Endothelial cell of umbilical vein (primary cell): ENCODE measurements around the gene ELMOD3.

Source experiments
- EZH2 ChIP-seq: IDR thresholded peaks from 2 replicates; pipeline ENCODE4 v1.6.1; 2012; ENCODE audit warnings: borderline replicate concordance, low read depth, mild to moderate bottlenecking, moderate library complexity, low read length, inconsistent platforms; ENCODE audit not compliant: severe bottlenecking
- FOS ChIP-seq: IDR thresholded peaks from 2 replicates; pipeline ENCODE4 v1.6.1; 2011; ENCODE audit warnings: mild to moderate bottlenecking, low read length, moderate library complexity, borderline replicate concordance; ENCODE audit not compliant: insufficient read depth
- JUN ChIP-seq: IDR thresholded peaks from 2 replicates; pipeline ENCODE4 v1.6.1; 2011; ENCODE audit warnings: borderline replicate concordance, low read depth; ENCODE audit not compliant: insufficient read length, insufficient read depth
- MYC ChIP-seq: IDR thresholded peaks from one replicate; pipeline ENCODE4 v1.6.1; 2011; ENCODE audit warnings: mild to moderate bottlenecking, low read depth, low read length
- POLR2A ChIP-seq: IDR thresholded peaks from 2 replicates; pipeline ENCODE4 v1.6.1; 2012; ENCODE audit warnings: low read depth, mild to moderate bottlenecking, control low read depth, low read length
- POLR2AphosphoS5 ChIP-seq: IDR thresholded peaks from 2 replicates; pipeline ENCODE4 v1.6.1; 2012; ENCODE audit warnings: low read depth, mild to moderate bottlenecking, control low read depth, low read length, moderate library complexity; ENCODE audit not compliant: insufficient read depth
- TF ChIP-seq, protein P1 (sequence below), 2 donors: IDR thresholded peaks; 1 replicate in 1 of 2; 2 replicates in 1 of 2; pipeline ENCODE4 v1.5.1; 2011; ENCODE audit warnings: low read length in 2 of 2, mild to moderate bottlenecking in 2 of 2, moderate library complexity in 2 of 2, control low read depth in 1 of 2, inconsistent platforms in 1 of 2, low read depth in 1 of 2; ENCODE audit not compliant: insufficient read depth in 1 of 2; ENCODE audit errors: extremely low read depth in 1 of 2
- TF ChIP-seq, protein P2 (sequence below): IDR thresholded peaks from 2 replicates; pipeline ENCODE4 v1.6.1; 2011; ENCODE audit not compliant: insufficient read depth, insufficient read length

DNA sequence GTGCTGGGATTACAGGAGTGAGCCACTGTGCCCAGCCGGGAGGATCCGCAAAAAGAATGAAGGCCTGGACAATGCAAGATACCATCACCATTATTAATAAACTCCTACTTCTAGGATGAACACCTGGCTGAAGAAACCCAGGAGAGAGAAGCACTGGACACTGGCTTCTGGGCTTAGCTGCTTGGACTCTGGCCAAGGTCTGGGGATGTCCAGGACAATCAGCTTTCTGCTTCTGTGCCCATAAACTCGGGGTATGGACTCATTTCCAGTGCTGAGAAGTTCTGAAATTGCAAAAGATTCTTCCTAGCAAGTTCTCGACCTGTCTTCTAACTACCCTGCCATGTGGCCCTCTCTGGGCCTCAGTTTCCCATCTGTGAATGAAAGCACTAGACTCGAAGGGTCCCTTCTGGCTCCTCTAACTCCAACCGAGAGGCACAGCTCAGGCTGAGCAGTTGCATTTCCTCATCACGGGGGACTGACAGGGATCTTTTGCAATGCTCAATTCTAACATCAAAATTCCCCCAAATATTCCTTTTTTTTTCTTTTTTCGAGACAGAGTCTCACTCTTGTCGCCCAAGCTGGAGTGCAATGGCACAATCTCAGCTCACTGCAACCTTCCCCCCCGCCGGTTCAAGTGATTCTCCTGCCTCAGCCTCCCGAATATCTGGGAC is 61.5 kb downstream of the ELMOD3 start:
- TF ChIP-seq, protein P1, sequence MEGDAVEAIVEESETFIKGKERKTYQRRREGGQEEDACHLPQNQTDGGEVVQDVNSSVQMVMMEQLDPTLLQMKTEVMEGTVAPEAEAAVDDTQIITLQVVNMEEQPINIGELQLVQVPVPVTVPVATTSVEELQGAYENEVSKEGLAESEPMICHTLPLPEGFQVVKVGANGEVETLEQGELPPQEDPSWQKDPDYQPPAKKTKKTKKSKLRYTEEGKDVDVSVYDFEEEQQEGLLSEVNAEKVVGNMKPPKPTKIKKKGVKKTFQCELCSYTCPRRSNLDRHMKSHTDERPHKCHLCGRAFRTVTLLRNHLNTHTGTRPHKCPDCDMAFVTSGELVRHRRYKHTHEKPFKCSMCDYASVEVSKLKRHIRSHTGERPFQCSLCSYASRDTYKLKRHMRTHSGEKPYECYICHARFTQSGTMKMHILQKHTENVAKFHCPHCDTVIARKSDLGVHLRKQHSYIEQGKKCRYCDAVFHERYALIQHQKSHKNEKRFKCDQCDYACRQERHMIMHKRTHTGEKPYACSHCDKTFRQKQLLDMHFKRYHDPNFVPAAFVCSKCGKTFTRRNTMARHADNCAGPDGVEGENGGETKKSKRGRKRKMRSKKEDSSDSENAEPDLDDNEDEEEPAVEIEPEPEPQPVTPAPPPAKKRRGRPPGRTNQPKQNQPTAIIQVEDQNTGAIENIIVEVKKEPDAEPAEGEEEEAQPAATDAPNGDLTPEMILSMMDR (IDR thresholded peaks at IDR 0.05; ENCODE audit: extremely low read depth in 1 of 2, insufficient read depth in 1 of 2, low read depth in 1 of 2, low read length in 2 of 2): no peak
- no peak for TF ChIP-seq POLR2A
- TF ChIP-seq POLR2AphosphoS5: no peak
- TF ChIP-seq, protein P2, sequence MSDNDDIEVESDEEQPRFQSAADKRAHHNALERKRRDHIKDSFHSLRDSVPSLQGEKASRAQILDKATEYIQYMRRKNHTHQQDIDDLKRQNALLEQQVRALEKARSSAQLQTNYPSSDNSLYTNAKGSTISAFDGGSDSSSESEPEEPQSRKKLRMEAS: no peak
- TF ChIP-seq EZH2: no peak
- no peak for TF ChIP-seq JUN
- no peak for TF ChIP-seq MYC
- no peak for TF ChIP-seq FOS
